ENCODE measurements around the gene GNB5.

GNB5 gene

DNA sequence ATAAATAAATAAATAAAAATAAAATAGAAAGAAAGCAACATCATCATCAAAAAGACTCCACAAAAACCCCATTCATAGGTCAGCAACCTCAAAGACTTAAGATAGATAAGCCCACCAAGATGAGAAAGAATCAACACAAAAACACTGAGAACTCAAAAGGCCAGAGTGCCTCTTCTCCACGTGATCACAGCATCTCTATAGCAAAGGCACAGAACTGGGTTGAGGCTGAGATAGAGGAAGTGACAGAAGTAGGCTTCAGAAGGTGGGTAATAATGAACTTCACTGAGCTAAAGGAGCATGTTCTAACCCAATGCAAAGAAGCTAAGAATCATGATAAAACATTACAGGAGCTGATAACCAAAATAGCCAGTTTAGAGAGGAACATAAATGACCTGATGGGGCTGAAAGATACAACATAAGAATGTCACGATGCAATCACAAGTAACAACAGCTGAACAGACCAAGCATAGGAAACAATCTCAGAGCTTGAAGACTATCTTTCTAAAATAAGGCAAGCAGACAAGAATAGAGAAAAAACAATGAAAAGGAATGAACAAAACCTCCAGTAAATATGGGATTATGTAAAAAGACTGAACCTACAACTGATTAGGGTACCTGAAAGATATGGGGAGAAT is 26.4 kb downstream of the GNB5 start:
- DNase-seq, result no peak

DNA sequence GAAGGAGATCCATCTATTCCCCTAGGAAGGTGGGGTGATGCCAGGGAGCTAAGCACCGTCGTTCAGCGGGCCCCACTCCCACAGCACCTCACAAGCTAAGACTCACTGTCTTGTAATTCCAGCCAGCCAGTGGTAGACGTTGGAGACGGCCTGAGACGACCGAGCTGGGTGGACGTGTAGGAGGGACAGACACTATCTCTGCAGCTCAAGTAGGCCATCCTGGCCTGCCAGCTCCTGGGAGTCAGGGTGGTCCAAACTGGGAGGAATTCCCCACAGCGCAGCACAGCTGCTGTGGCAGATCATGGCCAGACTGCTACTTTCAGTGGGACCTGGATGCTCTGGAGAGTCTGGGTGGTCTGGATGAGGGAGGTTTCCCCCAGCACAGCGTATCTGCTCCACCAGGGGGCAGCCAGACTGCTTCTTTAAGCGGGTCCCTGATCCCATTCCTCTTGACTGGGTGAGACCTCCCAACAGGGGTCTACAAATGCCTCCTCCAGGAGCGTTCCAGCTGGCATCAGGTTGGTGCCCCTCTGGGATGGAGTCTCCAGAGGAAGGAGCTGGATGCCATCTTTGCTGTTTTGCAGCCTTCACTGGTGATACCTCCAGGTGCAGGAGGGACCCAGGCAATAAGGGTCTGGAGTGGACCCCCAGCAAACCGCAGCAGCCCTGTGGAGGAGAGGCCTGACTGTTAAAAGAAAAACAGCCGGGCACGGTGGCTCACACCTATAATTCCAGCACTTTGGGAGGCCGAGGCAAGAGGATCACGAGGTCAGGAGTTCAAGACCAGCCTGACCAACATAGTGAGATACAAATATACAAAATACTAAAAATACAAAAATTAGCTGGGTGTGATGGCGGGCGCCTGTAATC is 27.6 kb downstream of the GNB5 start:
- peak; percentile 30 for DNase-seq

DNA sequence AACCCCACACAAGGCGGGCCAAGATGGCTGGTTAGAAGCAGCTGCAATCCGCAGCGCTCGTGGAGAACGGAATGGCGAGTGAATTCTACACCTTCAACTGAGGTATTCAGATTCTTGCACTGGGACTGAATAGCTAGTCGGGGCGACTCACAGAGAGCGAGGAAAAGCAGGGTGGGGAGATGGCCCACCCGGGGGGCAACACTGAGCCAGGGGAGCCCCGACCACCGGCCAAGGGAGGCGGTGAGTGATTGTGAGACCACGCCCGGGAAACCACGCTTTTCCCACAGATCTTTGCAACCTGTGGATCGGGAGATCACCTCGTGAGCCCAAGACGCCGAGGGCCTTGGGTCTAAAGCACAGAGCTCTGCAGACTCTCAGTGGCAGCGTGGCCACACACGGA is 28.3 kb downstream of the GNB5 start:
- DNase-seq, result no peak

DNA sequence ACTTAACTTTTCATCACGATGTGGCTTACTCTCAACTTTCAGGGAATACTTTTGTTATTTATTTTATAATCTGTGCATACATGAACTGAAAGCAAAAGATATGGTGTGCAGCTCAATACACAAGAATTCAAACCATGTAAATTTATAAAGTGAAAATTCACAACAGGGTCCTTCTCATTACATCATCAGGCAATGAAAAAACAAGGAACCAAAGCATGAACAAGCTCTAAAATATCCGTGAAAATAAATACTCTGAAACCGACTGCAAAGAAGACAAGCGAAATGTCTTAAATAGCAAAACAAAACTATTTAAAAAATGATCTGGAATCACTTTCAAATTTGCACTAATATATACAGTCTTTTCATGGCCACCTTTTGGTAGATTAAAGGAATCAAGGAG is 28.9 kb downstream of the GNB5 start:
- DNase-seq, result no peak

DNA sequence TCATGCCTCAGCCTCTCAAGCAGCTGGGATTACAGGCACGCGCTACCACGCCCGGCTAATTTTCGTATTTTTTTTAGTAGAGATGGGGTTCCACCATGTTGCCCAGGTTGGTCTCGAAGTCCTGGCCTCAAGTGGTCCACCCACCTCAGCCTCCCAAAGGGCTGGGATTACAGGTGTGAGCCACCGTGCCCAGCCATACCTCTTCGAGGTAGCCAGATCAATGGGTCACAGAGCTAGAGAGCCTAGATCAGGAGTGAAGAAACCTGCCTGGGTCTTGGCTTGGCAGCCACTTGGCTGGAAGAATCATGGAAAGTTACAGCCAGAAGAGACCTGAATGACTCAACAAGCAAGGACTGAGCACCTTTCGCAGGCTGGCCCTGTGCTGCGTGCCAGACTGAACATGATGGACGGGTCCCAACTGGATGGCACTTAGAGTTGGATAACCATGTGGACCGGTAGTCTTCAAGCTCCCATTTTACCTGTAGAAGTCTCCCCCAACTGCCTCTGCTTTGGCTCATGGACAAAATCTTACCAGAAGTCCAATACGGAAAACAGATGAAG is 29.7 kb downstream of the GNB5 start:
- DNase-seq, result no peak

DNA sequence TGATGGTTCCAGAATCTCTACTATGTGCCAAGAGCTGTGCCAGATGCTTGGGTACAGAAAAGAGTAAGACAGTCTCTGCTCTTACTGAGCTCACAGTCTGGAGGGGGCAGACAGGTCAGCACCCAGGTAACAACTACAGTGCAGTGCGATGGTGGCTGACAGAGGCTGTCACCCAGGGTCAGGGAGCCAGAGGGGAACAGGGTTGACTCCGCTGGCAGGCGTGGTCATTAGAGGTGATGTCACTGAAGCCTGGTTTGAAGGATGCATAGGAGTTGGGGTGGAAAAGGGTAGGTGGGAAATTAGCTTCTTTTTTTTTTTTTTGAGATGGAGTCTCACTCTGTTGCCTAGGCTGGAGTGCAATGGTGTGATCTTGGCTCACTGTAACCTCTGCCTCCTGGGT is 31.5 kb downstream of the GNB5 start:
- DNase-seq, result no peak

DNA sequence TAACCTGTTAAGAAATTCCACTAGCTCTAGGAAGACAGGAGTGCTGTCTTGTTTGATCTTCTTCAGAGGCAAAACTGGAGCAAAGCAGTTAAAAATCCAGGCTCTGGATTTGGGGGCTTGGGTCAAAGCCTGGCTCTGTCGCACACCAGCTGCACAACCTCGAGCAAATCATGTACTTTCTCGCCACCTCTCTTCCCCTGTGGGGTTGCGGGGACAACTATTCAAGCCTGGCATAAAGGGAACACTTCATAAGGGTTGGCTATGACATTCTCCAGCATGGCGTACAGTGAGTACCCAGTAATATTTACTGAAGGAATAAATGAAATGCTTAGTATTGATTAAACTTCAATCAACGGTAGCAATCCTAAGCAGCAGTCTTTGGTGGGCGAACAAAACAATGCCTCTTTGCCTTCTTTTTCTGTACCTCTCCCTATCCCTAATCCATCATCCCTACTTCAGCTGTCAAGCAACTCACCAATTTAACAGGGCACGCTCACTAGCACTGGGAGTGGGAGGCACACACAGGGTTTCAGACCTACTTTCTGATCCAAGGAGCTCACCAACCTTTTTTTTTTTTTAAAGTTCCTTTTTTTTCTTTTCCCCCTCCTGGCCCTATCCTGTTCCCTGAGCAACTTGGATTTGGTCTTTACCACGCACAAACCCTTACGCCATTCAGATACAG is 33.0 kb downstream of the GNB5 start:
- no peak for DNase-seq

DNA sequence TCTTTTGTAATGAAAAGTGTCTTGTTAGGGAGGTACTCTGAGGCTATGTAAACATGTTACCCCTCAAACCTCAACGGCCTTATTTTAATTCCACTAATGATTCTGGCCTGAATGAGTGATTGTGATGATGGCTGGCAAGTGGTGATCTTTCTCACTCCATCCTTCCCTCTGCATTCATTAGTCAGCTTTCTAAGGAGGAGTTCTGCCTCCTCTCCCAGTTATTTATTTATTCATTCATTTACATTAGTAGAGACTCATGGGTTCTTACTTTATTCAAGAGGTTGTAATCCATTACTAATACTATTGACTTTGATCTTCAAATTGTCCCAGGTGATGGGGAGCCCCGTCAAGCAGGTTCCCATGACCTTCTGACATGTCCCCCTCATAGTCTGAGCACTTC is 35.3 kb downstream of the GNB5 start:
- DNase-seq, result no peak

DNA sequence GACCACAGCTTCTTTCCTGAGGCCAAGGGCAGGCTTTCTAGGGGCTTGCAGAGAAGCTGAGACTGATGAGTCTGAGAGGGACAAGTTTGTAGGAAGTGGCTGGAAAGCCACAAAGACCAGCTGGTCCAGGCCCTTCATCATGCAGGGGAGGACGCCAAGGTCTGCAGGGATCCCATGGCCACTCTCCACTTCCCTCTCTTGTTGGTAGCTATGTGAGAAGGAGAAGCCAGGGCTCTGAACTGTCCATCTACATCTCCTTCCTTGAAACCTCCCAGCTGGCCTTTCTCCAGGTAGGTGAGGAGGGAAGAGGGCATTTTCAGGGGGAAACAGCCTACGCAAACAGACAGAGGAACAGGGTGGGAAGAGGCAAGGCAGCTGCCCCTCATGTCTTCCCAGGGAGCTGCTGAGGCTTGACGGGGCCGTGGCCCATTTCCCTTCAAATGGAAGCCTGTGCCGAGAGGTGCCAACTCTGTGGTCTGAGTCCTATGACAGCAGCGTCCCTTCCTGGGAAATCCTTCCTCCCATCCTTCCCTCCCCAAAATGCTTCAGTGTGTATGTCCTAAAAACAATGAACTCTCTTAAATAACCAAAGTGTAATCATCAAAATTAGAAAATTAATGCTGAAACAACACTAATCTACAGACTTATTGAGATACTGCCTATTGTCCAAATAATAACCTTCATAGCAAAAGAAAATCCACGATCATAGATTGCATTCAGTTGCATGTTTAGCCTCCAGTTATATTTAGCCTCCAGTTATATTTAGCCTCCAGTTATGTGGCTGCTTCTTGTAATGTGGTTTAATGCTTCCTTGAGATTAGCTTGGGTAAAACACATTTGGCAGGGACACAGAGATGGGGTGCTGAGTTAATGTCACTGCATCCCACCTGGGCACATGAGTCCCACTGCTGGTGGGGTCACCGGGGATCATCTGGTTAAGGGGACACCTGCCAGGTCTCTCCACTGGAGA is 36.0 kb downstream of the GNB5 start:
- DNase-seq, result no peak

DNA sequence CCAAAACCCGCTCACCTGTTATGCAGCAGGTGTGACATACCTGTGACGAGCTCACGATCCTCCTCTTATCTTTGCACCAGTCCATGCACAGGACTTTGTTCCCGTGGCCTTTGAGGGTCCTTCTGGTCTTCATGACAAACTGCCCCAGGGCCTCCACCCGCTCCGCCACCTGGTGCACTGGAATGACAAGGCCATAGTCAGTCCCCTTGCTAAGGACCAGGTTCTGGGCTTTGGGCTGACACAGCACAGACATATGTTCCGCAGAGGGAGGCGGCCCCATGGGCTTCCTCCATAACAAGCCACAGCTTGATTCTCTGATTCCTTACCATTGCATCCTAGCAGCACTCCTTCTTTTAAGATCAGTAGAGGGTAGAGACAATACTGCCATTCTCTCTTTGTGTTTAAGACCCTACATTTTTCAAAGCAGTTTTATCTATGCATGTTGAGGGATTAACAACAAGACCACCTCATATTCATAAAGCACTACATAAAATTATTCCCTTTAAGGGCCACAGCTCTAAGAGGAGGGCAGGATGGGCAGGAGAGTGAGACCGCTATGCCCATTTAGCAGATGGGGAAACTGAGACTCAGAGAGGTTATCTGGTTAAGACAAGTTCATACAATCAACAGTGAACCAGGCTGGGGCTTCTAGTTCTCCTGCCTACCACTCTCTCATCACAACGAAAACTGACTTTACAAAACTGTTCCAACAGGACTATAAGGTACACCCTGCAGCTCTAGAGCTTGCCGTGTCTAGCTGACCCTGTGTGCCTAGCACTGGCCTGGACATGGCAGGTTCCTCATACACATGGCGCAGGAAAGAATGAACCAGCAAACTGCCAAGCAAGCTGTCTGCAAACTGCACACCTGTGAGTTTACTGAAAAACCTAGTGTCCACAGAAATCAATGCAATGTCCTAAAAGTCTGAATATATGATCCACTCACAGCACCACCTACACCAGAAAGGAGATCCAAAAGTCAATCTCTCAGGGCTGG is 37.0 kb downstream of the GNB5 start:
- DNase-seq, result no peak

DNA sequence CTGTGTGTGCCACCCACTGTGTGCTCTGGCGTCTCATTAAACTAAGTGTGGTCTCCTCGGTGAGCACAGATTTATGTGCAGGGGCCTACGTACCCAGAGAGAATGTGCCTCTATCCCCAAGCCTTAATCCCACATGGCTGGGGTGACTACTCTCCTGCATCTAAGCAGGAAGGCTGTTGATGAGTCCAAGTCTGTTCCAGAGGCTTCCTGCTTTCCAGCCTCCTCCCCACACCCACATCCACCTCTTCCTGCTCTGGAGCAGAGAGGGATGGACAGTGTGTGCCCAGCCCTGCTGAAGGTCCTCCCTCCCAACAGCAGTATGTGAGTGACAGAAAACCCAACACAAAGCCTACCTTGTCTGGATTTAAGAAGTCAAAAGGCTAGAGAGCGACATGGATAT is 39.8 kb downstream of the GNB5 start:
- DNase-seq, result no peak

DNA sequence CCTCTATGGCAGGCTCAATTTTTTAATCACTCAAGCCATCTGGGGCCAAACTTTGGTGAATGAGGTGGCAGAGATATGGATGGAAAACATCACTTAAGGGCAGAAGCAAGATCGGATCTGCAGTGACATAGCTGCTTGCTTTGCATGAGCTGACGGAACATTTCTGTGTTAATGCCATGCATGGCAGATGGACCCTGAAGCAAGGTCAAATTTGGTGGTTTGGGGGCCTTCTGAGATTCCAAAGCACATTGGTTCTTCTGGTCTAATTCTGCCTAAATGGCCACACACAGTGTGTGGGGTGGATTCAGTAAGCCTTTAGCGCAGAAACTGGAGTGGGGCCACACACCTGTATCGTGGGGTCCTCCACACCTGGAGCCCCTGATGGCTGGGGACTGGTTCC is 40.3 kb downstream of the GNB5 start:
- DNase-seq, result no peak

DNA sequence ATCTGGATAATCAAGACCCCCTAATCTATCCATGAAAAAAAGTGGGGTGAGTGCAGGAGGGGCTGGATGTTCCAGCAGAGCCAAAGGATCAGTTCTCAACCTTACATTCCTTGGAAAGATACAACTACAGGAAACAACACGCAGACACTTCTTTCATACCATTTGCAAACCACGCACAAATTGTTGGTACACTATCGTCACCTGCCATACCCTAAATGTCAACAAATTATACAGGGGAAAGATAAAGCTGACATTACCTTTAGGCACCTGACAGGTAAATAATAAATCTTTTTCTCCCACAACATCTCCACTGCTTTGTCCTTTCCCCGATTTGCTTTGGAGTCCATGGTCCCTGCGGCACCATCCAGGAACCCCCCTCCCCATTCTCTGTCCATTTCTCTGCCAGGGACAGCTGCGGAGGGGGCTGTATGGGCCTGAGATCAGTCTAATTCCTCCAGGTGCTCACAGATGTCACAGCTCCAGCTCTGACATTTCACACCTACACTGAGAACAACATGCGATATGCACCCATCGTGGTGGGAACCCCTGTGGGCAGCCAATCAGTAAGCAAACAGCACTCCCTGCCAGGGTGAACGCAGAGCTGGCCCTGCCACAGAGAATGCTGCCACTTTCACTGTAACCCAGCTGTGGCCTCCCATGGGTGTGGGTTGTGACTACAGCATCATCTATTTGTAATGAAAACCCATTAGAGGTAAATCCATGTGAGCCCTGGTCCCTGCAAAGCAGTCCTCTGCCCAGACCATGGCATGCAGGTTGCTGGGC is 41.0 kb downstream of the GNB5 start:
- DNase-seq, result no peak

DNA sequence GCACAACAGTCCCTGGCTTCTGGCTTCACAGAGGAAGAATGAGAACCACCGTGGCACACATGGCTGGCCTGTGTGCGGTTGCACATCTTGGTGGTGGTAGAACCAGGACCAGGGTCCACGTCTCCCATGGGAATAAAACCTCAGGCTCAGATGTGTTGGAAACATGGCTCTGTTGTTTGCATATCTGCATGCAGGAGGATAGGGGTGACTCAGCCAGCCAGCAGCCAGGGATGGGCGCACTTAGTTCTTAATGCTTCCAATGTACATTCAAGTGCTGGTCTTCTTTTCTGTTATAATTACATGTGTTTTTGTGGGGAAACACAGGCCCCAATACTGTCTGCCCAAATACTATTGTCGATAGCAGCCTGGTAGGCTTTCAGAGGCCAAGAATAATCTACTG is 42.8 kb downstream of the GNB5 start:
- DNase-seq, result no peak

DNA sequence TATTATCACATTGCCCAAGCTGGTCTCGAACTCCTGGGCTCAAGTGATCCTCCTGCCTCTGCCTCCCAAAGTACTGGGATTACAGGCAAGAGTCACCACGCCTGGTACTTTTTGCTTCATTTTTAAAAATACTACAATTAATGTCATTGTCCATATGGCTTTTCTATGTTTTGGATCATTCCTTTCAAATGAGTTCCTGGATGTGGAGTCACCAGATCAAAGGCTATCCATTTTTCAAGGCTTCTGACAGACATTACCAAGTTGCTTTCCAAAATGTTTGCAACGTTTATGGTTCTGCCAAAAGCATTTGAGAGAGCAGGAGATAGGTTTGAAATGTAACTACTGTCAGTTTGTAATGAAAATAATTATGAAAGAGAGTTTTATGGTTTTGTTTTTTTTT is 44.4 kb downstream of the GNB5 start:
- no peak for DNase-seq

DNA sequence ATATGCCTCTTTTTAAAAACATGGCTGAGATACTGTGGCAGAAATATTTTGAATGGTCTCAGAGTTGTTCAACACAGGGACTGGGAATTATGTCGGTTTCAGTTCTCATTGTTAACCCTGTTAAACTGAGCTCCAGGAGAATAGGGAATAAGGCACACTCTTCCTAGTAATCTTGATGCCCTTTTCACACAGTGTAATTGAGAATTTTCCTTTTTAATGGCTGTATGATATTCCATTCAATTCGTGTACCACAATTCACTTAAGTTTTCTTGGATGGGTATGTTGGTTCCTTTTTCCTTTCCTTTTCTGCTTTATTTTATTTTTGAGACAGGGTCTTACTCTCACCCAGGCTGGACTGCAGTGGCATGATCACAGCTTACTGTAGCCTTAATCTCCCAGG is 44.9 kb downstream of the GNB5 start:
- no peak for DNase-seq

DNA sequence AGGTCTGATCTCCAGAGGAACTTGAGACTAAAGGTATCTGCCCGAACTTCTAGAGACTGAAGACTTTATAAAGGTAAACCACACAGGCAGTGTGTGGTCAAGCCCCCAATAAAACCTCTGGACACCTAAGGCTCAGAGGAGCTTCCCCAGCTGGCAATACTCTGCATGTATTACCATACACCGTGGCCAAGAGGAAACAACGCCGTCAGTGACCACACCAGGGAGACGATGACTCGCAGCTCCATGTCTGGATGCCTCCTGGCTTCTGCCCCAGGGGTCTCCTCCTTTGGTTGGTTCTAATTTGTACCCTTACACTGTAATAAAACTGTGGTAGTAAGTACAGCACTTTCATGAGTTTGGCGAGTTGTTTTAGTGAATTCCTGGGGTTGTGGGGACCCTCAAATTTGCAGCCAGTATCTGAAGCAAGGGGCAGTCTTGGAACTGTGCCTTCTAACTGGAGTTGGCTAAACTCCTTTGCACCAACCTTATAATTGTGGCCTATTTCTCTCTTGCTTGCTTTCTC is 46.5 kb downstream of the GNB5 start:
- no peak for DNase-seq

DNA sequence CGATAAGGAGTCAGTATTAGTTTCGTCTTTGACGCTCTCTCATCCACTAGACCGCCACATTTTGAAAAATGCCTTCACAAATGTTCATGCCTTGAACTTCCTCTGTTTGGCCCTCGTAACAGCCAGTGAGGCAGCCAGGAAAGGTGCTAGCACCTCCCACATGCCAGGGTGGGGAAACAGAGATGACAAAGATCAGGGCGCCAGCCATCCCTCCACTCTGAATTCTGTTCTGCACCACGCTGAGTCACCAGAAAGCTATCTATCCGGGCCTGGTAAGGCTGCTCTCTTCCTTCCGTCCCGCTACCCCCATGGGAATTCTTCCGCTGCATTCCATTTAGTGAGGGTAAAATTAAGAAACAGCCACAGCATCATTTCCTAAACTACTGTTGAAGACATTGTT is 47.3 kb downstream of the GNB5 start:
- DNase-seq, result no peak

DNA sequence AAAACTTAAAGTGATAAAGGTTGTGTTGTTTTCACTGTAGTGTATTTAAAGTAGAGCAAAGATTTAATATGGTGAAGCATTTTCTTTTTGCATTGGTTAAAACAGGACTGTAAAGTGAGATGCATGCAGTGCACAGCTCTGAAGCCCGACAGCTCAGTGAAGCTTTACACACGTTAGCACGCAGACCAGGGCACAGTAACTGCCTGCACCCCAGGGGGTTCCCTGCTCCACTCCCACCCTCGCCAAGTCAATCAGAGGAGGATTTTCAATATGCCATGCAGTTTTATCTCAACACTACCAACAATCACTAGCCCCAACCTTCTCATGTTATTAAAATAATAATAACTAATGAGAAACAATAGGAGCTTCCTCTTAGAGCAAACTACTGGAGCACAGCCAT is 50.5 kb downstream of the GNB5 start:
- no peak for DNase-seq

Measured in activated CD8-positive, alpha-beta memory T cell treated with anti-CD3 and anti-CD28 coated beads, Interleukin-2, amount 50 U/mL, for 4 hours (primary cell).